ENCODE results near the gene SPTA1.

Gene SPTA1

GRCh38 chr1:158563853-158564252, 122.7 kb downstream of the SPTA1 start:
- DNase-seq, result no peak

Data from CD4-positive, alpha-beta T cell treated with Interleukin-17A for 1 hour (primary cell).